ENCODE results near the gene PBRM1. TPM values are rescaled to one million over a fixed set of nuclear protein-coding genes. Genes with fewer than 3 reads are reported as not detected.
A peak's percentile ranks its signal among the peaks of the same experiment; 100 is the strongest.

Gene PBRM1
- total and polyA plus RNA-seq, 2 of the 13 experiments (the other 11 are each of a cell fraction or from before 2014, with no cell fraction given): 10.9 to 33.2 TPM

GRCh38 chr3:52685709-52686691 is at the start of gene PBRM1, which contains the start of gene GNL3 (continued):
- peak; percentile 55; the same call in 1 of the 2 replicates for TF ChIP-seq ZNF598 (CRISPR knock-in tag; IDR thresholded peaks at IDR 0.05; ENCODE audit: borderline replicate concordance)
- TF ChIP-seq PHF8 (CRISPR knock-in tag; IDR thresholded peaks at IDR 0.05): peak; percentile 99
- TF ChIP-seq ZBTB2 (CRISPR knock-in tag; IDR thresholded peaks at IDR 0.05; ENCODE audit: low read depth): peak; percentile 98
- peak; percentile 62; the same call in 1 of the 2 replicates for TF ChIP-seq ZNF333 (CRISPR knock-in tag; IDR thresholded peaks at IDR 0.05; ENCODE audit: borderline replicate concordance)
- no peak; the same call in 1 of the 2 replicates for TF ChIP-seq SP140L (CRISPR knock-in tag; IDR thresholded peaks at IDR 0.05; ENCODE audit: borderline replicate concordance)
- peak; percentile 87 for TF ChIP-seq SP4 (CRISPR knock-in tag; IDR thresholded peaks at IDR 0.05)
- TF ChIP-seq NFE2 (CRISPR knock-in tag; IDR thresholded peaks at IDR 0.05): 0 out of 2 replicates have a peak, but pooled peaks have one; percentile 7
- peak; percentile 93 for TF ChIP-seq ZFP91 (CRISPR knock-in tag; IDR thresholded peaks at IDR 0.05; ENCODE audit: borderline replicate concordance)
- peak; percentile 92 for TF ChIP-seq HIVEP1 (CRISPR knock-in tag; IDR thresholded peaks at IDR 0.05)
- TF ChIP-seq ZNF646 (CRISPR knock-in tag; IDR thresholded peaks at IDR 0.05): no peak
- TF ChIP-seq THAP9 (CRISPR knock-in tag; IDR thresholded peaks at IDR 0.05; ENCODE audit: borderline replicate concordance): peak; percentile 86; the same call in 1 of the 2 replicates
